HFF-Myc (cell line): Measurements from ENCODE around the gene GOLGA8B.
"Not testable (repeated sequence)": the region's sequence is repeated elsewhere in the genome, so short reads cannot be mapped to it uniquely, and the experiment has no call there.

Experiments used
- DNase-seq: peaks from one replicate; pipeline ENCODE4 v3.0.0-alpha.2; 2011; ENCODE audit warnings: low read depth; ENCODE audit errors: extremely low read depth
- H3K4me3 ChIP-seq: replicated peaks from 2 replicates; pipeline ENCODE4 v1.5.1; 2011; ENCODE audit warnings: low read depth, mild to moderate bottlenecking, control low read depth, low read length
- CTCF ChIP-seq: IDR thresholded peaks from 2 replicates; pipeline ENCODE4 v1.5.1; 2012; ENCODE audit warnings: mild to moderate bottlenecking, low read depth, low read length, control low read depth; ENCODE audit errors: missing control alignments

Gene GOLGA8B

GRCh38 chr15:34583399-34584329, at the start of gene GOLGA8B:
Gene GOLGA8B (minus strand): TSS chr15:34583651. CDS start chr15:34535912, 47,739 bp downstream.
- DNase-seq = no peak
- peak within 1 kb of the TSS; percentile 62 for H3K4me3 ChIP-seq
- TF ChIP-seq CTCF = no peak

- H3K4me3 ChIP-seq, DNase-seq: not testable (repeated sequence)
Measured at GRCh38 chr15:34633165-34633564, 49.7 kb upstream of the GOLGA8B start.

- no peak for TF ChIP-seq CTCF
- no peak for DNase-seq
- no peak overlapping the region for H3K4me3 ChIP-seq
Measured at GRCh38 chr15:34628577-34629152, 45.2 kb upstream of the GOLGA8B start.

- TF ChIP-seq CTCF = no peak
- no peak for DNase-seq
- H3K4me3 ChIP-seq = no peak overlapping the region
Measured at GRCh38 chr15:34625007-34625406, 41.6 kb upstream of the GOLGA8B start.

GRCh38 chr15:34621675-34622074, 38.2 kb upstream of the GOLGA8B start:
- DNase-seq = no peak
- H3K4me3 ChIP-seq = no peak overlapping the region
- peak; percentile 36 for TF ChIP-seq CTCF

- no peak for TF ChIP-seq CTCF
- H3K4me3 ChIP-seq = no peak overlapping the region
- DNase-seq = no peak
Measured at GRCh38 chr15:34620814-34621213, 37.4 kb upstream of the GOLGA8B start.

GRCh38 chr15:34620142-34620541, 36.7 kb upstream of the GOLGA8B start:
- DNase-seq = no peak
- no peak overlapping the region for H3K4me3 ChIP-seq
- no peak for TF ChIP-seq CTCF
